ENCODE results near the gene GLYAT.

The GLYAT gene

GRCh38 chr11:58676563-58677135, 55.1 kb downstream of the GLYAT start:
- no peak for FAIRE-seq

- FAIRE-seq = no peak
Measured at GRCh38 chr11:58675334-58676155, 56.2 kb downstream of the GLYAT start.

GRCh38 chr11:58674609-58675008, 57.1 kb downstream of the GLYAT start:
- no peak for FAIRE-seq

GRCh38 chr11:58671983-58672633, 59.6 kb downstream of the GLYAT start:
- FAIRE-seq = no peak

DNA sequence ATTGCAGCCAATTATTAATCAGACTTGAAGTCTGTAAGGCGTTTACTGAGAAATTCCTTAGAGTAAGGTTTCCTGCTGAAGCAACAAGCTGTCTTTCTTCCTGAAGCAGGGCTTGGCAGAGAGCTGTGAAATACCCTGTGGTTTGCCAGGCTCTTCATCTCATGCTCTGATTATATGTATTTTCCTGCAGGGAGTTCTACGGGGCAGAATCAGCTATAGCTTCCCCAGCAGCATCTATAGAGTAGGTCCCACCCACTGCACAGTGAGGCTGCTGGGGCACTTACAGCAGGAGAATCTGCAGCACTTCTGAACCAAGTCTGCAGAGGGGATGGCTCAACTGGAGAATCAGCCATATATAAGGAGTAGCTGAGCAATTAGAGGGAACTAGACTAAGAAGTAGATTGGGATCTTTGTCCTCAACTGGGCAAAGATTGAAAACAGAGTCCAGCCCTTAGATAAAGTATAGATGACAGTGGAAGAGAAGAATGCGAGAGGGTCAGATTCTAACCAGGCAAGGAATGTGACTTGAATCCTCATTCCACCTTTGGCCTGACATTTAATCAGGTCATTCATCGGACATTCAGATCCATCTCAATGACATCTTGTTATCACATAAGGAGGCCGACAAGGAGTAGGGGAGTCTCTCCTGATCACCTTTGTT, 71.7 kb downstream of the GLYAT start:
- no peak for FAIRE-seq

DNA sequence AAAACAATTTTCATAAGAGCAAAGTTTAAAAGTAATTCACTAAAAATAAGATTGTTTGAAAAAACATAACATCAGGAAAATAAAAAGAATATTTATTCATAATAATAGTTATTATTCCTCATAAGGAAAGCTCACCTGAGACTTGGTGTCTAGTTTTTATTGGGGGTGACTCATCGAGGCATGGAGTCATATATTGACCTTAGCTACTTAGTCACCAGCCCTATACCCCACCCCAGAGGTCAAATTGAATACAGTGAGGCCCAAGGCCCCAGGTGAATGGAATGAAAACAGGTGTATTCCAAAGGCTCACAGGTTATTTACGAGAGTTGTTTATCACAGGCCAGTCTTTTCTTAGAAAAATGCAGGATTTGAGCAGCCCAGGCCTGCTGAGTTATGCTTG, 72.3 kb downstream of the GLYAT start:
- no peak for FAIRE-seq
